Neutrophil (primary cell): ENCODE data around the gene HIKESHI.

ENCODE experiments used
- H3K27ac ChIP-seq: fragments of 200-600 bp; sonication (generic); 2 replicates; pipeline ENCODE4 v1.5.1; 2016; ENCODE audit warnings: mild to moderate bottlenecking, moderate library complexity
- H3K27me3 ChIP-seq: fragments of 200-600 bp; sonication (generic); 2 replicates; pipeline ENCODE4 v1.6.0; 2016; ENCODE audit warnings: mild to moderate bottlenecking
- H3K36me3 ChIP-seq: fragments of 200-600 bp; sonication (generic); 2 replicates; pipeline ENCODE4 v1.5.1; 2017
- H3K4me1 ChIP-seq, 2 experiments: fragments of 200-600 bp in 1 of 2; sonication (generic) in 1 of 2; 1 replicate in 1 of 2; 2 replicates in 1 of 2; pipeline versions ENCODE4 v1.5.1 to v1.6.1; 2013 to 2016; ENCODE audit warnings: low read depth in 1 of 2, low read length in 1 of 2, mild to moderate bottlenecking in 1 of 2, moderate library complexity in 1 of 2; ENCODE audit not compliant: control insufficient read depth in 1 of 2, insufficient read depth in 1 of 2
- H3K4me3 ChIP-seq, 2 experiments: fragments of 200-600 bp in 1 of 2; sonication (generic) in 1 of 2; 1 replicate in 1 of 2; 2 replicates in 1 of 2; pipeline ENCODE4 v1.5.1; 2013 to 2016; ENCODE audit warnings: low read depth in 1 of 2, low read length in 1 of 2, mild to moderate bottlenecking in 1 of 2, moderate library complexity in 1 of 2
- H3K9me3 ChIP-seq: fragments of 200-600 bp; sonication (generic); 2 replicates; pipeline ENCODE4 v1.5.1; 2016
- TF ChIP-seq, protein P1 (sequence below): fragments of 200-600 bp; sonication (generic); IDR thresholded peaks from 2 replicates; pipeline ENCODE4 v1.5.1; 2016; ENCODE audit warnings: antibody characterized with exemption

Gene HIKESHI

DNA sequence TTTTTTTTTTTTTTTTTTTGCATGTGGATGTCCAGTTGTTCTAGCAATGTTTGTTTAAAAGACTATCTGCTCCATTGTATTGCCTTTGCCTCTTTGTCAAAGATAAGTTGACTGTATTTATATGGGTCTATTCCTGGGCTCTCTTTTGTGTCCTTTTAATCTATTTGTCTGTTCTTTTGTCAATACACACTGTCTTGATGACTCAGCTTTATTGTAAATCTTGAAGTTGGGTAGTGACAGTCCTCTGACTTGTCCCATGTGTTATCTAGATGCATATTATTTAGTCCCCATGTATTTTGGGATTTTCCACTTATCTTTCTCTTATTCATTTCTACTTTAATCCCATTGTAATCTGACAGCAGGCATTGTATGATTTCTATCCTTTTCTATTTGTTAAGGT, 75.9 kb downstream of the HIKESHI start:
- Histone ChIP-seq H3K27ac (no peak overlapping the region), H3K4me3 (no peak overlapping the region), H3K9me3 (no peaks in the 10 kb centered on the region), H3K27me3 (peaks cover 19% of the 10 kb centered on the region), H3K36me3 (no peaks in the 10 kb centered on the region), H3K4me1 (no peaks in the 10 kb centered on the region)
- TF ChIP-seq, protein P1, sequence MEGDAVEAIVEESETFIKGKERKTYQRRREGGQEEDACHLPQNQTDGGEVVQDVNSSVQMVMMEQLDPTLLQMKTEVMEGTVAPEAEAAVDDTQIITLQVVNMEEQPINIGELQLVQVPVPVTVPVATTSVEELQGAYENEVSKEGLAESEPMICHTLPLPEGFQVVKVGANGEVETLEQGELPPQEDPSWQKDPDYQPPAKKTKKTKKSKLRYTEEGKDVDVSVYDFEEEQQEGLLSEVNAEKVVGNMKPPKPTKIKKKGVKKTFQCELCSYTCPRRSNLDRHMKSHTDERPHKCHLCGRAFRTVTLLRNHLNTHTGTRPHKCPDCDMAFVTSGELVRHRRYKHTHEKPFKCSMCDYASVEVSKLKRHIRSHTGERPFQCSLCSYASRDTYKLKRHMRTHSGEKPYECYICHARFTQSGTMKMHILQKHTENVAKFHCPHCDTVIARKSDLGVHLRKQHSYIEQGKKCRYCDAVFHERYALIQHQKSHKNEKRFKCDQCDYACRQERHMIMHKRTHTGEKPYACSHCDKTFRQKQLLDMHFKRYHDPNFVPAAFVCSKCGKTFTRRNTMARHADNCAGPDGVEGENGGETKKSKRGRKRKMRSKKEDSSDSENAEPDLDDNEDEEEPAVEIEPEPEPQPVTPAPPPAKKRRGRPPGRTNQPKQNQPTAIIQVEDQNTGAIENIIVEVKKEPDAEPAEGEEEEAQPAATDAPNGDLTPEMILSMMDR, result no peak

DNA sequence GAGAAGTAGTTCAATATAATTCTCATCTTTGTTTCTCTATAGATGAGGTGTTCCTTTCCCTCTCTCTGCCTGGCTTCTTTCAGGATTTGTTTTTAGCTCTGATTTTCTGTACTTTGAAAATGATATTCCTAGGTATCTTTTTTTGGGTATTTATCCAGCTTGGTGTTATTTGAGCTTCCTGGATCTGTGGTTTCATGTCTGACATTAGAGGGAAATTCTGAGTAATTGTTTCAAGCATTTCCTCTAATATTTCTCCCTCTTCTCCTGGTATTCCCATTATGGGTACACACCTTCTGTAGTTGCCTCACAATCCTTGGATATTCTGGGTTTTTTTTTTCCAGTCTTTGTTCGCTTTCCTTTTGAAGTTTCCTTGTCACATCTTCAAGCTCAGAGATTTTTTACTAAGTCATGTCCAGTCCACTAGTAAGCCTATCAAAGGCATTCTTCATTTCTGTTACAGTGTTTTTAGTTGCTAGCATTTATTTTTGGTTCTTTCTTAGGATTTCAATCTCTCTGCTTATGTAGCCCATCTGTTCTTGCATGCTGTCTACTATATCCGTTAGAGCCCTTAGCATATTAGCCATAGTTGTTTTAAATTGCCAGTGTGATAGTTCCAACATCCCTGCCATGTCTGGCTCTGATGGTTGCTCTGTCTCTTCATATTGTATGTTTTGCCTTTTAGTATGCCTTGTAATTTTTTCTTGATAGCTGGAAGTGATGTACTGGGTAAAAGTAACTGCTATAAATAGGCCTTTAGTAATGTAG, 78.4 kb downstream of the HIKESHI start:
- H3K9me3 ChIP-seq, result no peaks in the 10 kb centered on the region
- H3K4me1 ChIP-seq, result no peaks in the 10 kb centered on the region
- TF ChIP-seq, protein P1, result no peak
- no peaks in the 10 kb centered on the region for H3K27me3 ChIP-seq
- H3K36me3 ChIP-seq, result no peaks in the 10 kb centered on the region
- H3K4me3 ChIP-seq, result no peak overlapping the region
- no peak overlapping the region for H3K27ac ChIP-seq

DNA sequence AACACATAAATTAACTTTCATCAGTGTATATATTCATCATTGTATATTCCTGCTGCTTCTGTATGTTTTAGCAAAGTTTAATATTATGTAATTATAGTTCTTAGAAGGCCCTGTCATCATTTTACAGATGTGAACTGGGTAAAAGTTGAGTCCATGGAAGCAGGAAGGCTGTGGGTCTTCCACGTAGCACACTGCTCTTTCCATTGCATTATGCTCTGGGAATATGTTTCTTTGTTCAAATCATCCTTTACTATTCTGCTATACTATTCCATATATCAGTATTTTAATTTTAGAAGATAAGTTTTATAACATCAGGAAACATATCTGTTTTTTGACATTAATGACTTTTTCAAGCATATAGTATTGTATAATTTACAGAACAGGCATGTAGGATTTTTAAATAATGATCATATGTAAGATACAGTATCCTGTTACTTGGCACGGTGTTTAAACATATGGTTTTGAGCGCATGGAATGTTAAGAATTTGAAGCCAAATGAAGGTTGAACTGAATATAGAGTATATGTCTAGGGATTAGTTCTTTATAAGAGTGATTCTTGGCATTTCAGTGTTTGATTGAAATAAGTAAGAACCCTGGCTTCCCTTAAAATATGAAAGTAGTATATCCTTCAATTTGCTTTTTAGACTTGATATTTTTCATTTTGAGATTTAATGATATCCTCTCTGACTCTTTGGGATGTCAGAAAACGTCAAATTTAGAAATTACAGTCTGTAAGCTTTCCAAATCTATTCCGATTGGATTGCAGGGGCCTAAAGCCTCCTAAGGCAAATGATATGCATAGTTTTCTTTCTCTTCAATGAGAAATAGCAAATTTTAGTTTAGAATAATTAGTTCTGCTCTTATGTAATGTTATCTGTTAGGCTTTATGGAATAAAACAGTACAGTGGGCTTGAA, 81.3 kb downstream of the HIKESHI start:
- no peaks in the 10 kb centered on the region for H3K4me1 ChIP-seq
- H3K27ac ChIP-seq, result no peak overlapping the region
- H3K27me3 ChIP-seq, result no peaks in the 10 kb centered on the region
- H3K9me3 ChIP-seq, result no peaks in the 10 kb centered on the region
- no peak overlapping the region for H3K4me3 ChIP-seq
- TF ChIP-seq, protein P1, result no peak
- H3K36me3 ChIP-seq, result no peaks in the 10 kb centered on the region

DNA sequence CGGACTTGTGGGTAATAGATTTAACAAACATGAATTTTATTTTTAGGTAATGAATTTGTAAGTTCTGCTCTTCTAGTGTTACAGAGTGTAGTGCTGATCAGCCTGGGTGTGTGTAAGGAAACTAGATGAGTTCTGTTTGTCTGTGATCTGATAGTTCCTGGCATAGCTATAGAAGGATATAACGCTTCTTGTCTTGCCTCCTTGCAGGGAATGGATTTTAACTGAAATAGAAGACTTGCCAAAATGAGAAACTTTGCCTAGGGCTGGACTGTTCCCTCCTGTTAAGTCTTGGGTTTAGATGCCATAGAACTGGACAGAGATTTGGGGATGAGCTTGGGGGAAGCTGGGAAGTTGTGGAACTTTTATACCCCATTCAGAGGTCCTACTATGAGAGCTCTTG, 84.2 kb downstream of the HIKESHI start:
- Histone ChIP-seq H3K4me1 (no peaks in the 10 kb centered on the region), H3K9me3 (no peaks in the 10 kb centered on the region), H3K36me3 (no peaks in the 10 kb centered on the region), H3K4me3 (no peak overlapping the region), H3K27me3 (no peaks in the 10 kb centered on the region), H3K27ac (no peak overlapping the region)
- TF ChIP-seq, protein P1, result no peak

DNA sequence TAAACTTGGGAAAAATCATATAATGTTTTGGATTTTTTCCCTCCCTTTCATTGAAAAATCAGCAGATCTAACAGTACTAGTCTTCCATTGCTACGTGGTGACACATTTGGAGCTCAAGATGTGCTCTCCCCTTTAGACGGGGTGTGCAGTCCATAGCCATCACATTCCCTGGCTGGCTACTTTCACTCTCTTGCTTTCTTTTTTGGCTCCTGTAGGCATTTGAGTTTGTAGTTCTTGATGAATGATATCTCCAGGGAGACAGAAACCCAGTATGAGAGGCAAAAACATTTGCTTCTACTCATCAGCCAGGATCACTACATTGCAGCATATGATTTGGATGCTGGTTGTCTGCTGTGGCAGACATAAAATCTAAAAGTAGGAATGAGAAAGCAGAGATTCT, 84.7 kb downstream of the HIKESHI start:
- H3K27ac ChIP-seq, result no peak overlapping the region
- H3K9me3 ChIP-seq, result no peaks in the 10 kb centered on the region
- H3K4me3 ChIP-seq, result no peak overlapping the region
- no peaks in the 10 kb centered on the region for H3K4me1 ChIP-seq
- TF ChIP-seq, protein P1, result no peak
- H3K27me3 ChIP-seq, result no peaks in the 10 kb centered on the region
- H3K36me3 ChIP-seq, result no peaks in the 10 kb centered on the region
